Thymus (tissue), 14 donors: ENCODE results near the gene SMIM17. TPM values are rescaled to one million over a fixed set of nuclear protein-coding genes. Genes with fewer than 3 reads are reported as not detected.

ENCODE experiments used
- DNase-seq, 9 donors: peaks; one replicate each; pipeline ENCODE4 v3.0.0-alpha.2; 2013; ENCODE audit warnings: low spot score in 9 of 9, low read depth in 6 of 9, missing footprints in 1 of 9
- H3K27ac ChIP-seq, 2 donors: one replicate each; pipeline ENCODE4 v1.5.1; 2013; ENCODE audit warnings: control low read depth in 1 of 2, low read depth in 1 of 2, low read length in 1 of 2, mild to moderate bottlenecking in 1 of 2, moderate library complexity in 1 of 2
- H3K27me3 ChIP-seq, 2 donors: one replicate each; pipeline ENCODE4 v1.5.1; 2013; ENCODE audit warnings: low read length in 1 of 2; ENCODE audit not compliant: control insufficient read depth in 2 of 2, insufficient read depth in 1 of 2
- H3K36me3 ChIP-seq, 2 donors: one replicate each; pipeline ENCODE4 v1.5.1; 2013; ENCODE audit warnings: low read length in 1 of 2, mild to moderate bottlenecking in 1 of 2, moderate library complexity in 1 of 2; ENCODE audit not compliant: control insufficient read depth in 2 of 2, insufficient read depth in 2 of 2
- H3K4me1 ChIP-seq, 2 donors: one replicate each; pipeline ENCODE4 v1.5.1; 2013; ENCODE audit warnings: low read length in 2 of 2; ENCODE audit not compliant: control insufficient read depth in 2 of 2, insufficient read depth in 2 of 2
- H3K4me3 ChIP-seq, 2 donors: one replicate each; pipeline ENCODE4 v1.5.1; 2013; ENCODE audit warnings: low read length in 2 of 2, control low read depth in 1 of 2, mild to moderate bottlenecking in 1 of 2
- H3K9me3 ChIP-seq, 2 donors: one replicate each; pipeline ENCODE4 v1.5.1; 2013; ENCODE audit warnings: low read length in 1 of 2, mild to moderate bottlenecking in 1 of 2; ENCODE audit not compliant: control insufficient read depth in 2 of 2, insufficient read depth in 1 of 2
- WGBS: extraction: QIAGEN DNeasy Blood & Tissue Kit; methylation state at CpG from one replicate; pipeline ENCODE4 v1.1.7; 2013; 5-methylcytosine and 5-hydroxymethylcytosine counted together
- long read RNA-seq, 10 donors: transcript quantifications; one replicate each; lab custom pipeline, GENCODE V29; 2026
- polyA plus RNA-seq: library from polyadenylated mRNA; stranded (reverse); fragments of 200-250 nt; gene quantifications from one replicate; pipeline ENCODE4 v1.2.3, GENCODE V29; 2013
- total RNA-seq: library from RNA; stranded (reverse); fragments of 120-200 nt; gene quantifications from one replicate; pipeline ENCODE4 v1.2.4, GENCODE V29; 2013
- donor health status: healthy.

The SMIM17 gene
- 0.38 TPM for total RNA-seq
- polyA plus RNA-seq, result 0.21 TPM
- long read RNA-seq, donor 1, result 0 reads
- long read RNA-seq, donor 2, result 0 reads
- long read RNA-seq, donor 3, result 0 reads
- long read RNA-seq, donor 4, result 0 reads
- long read RNA-seq, donor 5, result 0 reads
- long read RNA-seq, donor 6, result 0 reads
- long read RNA-seq, donor 7, result 0 reads
- long read RNA-seq, donor 8, result 0 reads
- long read RNA-seq, donor 9, result 0 reads
- long read RNA-seq, donor 10, result 0 reads

- H3K9me3 ChIP-seq, result peaks cover 7 to 29% of the 10 kb centered on the region in 2 donors
- no peak within 1 kb of the TSS for H3K27ac ChIP-seq
- DNase-seq, result no peak
- H3K27me3 ChIP-seq, result peaks cover 0 to 14% of the 10 kb centered on the region in 2 donors
- WGBS, result 18% methylated on average over 60 of the region's 60 CpGs
- no peaks in the 10 kb centered on the region for H3K4me1 ChIP-seq
- no peaks in the 10 kb centered on the region for H3K36me3 ChIP-seq
- H3K4me3 ChIP-seq, result no peak within 1 kb of the TSS
Measured at GRCh38 chr19:56642711-56643459, at the start of gene SMIM17. TSS of gene SMIM17 (plus strand) at chr19:56643159. CDS start at chr19:56645668, 2,509 bp downstream.

- peaks cover 3 to 5% of the 10 kb centered on the region in 2 donors for H3K36me3 ChIP-seq
- no peak overlapping the region for H3K4me3 ChIP-seq
- no peak overlapping the region for H3K27ac ChIP-seq
- no peaks in the 10 kb centered on the region for H3K27me3 ChIP-seq
- H3K4me1 ChIP-seq, result peaks cover 4 to 7% of the 10 kb centered on the region in 2 donors
- 72% methylated on average over 4 of the region's 4 CpGs for WGBS
- peaks cover 4 to 10% of the 10 kb centered on the region in 2 donors for H3K9me3 ChIP-seq
- no peak for DNase-seq
Measured at GRCh38 chr19:56594446-56594782, 48.5 kb upstream of the SMIM17 start.

GRCh38 chr19:56594783-56595547 lies 48.0 kb upstream of the SMIM17 start, which contains the start of gene ZNF71:
TSS of gene ZNF71 (plus strand) at chr19:56595302. CDS start at chr19:56601559, 6,257 bp downstream.
- peak; percentile 47 to 88 (median 71) for DNase-seq
- Histone ChIP-seq H3K27ac (peak within 1 kb of the TSS in 1 of 2 donors; percentile 47), H3K4me3 (peak within 1 kb of the TSS; percentile 75 to 79)

GRCh38 chr19:56595548-56595899 lies 47.4 kb upstream of the SMIM17 start:
- Histone ChIP-seq H3K4me1 (peaks cover 4 to 7% of the 10 kb centered on the region in 2 donors), H3K9me3 (no peaks in the 10 kb centered on the region), H3K4me3 (peak overlapping the region; percentile 75 to 79), H3K36me3 (peaks cover 3 to 5% of the 10 kb centered on the region in 2 donors), H3K27ac (no peak overlapping the region), H3K27me3 (no peaks in the 10 kb centered on the region)
- peak in 1 of 9 donors; percentile 3 for DNase-seq
- 1% methylated on average over 4 of the region's 4 CpGs for WGBS

More at GRCh38 chr19:56594783-56595547, 48.0 kb upstream of the SMIM17 start, which contains the start of gene ZNF71:
- Histone ChIP-seq H3K9me3 (peaks cover 3 to 4% of the 10 kb centered on the region in 2 donors), H3K4me1 (peaks cover 4 to 7% of the 10 kb centered on the region in 2 donors), H3K27me3 (no peaks in the 10 kb centered on the region), H3K36me3 (peaks cover 3 to 5% of the 10 kb centered on the region in 2 donors)
- under 1% methylated on average over 52 of the region's 52 CpGs for WGBS

- H3K27ac ChIP-seq, result no peak overlapping the region
- H3K4me3 ChIP-seq, result no peak overlapping the region
- H3K4me1 ChIP-seq, result peaks cover 4 to 7% of the 10 kb centered on the region in 2 donors
- DNase-seq, result no peak
- H3K9me3 ChIP-seq, result peaks cover 8 to 10% of the 10 kb centered on the region in 2 donors
- no peaks in the 10 kb centered on the region for H3K27me3 ChIP-seq
- WGBS, result 86% methylated on average over 4 of the region's 4 CpGs
- H3K36me3 ChIP-seq, result peaks cover 14% of the 10 kb centered on the region in 2 donors
Measured at GRCh38 chr19:56596676-56597075, 46.3 kb upstream of the SMIM17 start.

GRCh38 chr19:56597696-56598095 lies 45.3 kb upstream of the SMIM17 start:
- DNase-seq, result no peak
- Histone ChIP-seq H3K9me3 (peaks cover 8 to 10% of the 10 kb centered on the region in 2 donors), H3K4me1 (peaks cover 4 to 7% of the 10 kb centered on the region in 2 donors), H3K27me3 (no peaks in the 10 kb centered on the region), H3K36me3 (peaks cover 14 to 15% of the 10 kb centered on the region in 2 donors), H3K27ac (no peak overlapping the region), H3K4me3 (no peak overlapping the region)
- WGBS, result 98% methylated on average over 4 of the region's 4 CpGs

- WGBS, result 98% methylated on average over 3 of the region's 3 CpGs
- peaks cover 17 to 24% of the 10 kb centered on the region in 2 donors for H3K9me3 ChIP-seq
- H3K4me1 ChIP-seq, result no peaks in the 10 kb centered on the region
- DNase-seq, result no peak
- no peaks in the 10 kb centered on the region for H3K27me3 ChIP-seq
- no peak overlapping the region for H3K4me3 ChIP-seq
- H3K36me3 ChIP-seq, result peaks cover 14 to 18% of the 10 kb centered on the region in 2 donors
- H3K27ac ChIP-seq, result no peak overlapping the region
Measured at GRCh38 chr19:56601375-56601774, 41.6 kb upstream of the SMIM17 start.

- Histone ChIP-seq H3K9me3 (peaks cover 18 to 30% of the 10 kb centered on the region in 2 donors), H3K27ac (no peak overlapping the region), H3K36me3 (peaks cover 10 to 15% of the 10 kb centered on the region in 2 donors), H3K4me1 (no peaks in the 10 kb centered on the region), H3K4me3 (no peak overlapping the region), H3K27me3 (no peaks in the 10 kb centered on the region)
- WGBS, result 80% methylated on average over 6 of the region's 6 CpGs
- no peak for DNase-seq
Measured at GRCh38 chr19:56603829-56604228, 39.1 kb upstream of the SMIM17 start.
